Ascending aorta (tissue), 2 donors: Measurements from ENCODE around the gene CD36. TPM values are rescaled to one million over a fixed set of nuclear protein-coding genes. Genes with fewer than 3 reads are reported as not detected.
"Not testable (repeated sequence)": the region's sequence is repeated elsewhere in the genome, so short reads cannot be mapped to it uniquely, and the experiment has no call there.

Source experiments
- DNase-seq, 2 donors: peaks; one replicate each; pipeline ENCODE4 v3.0.0-alpha.2; 2019; ENCODE audit warnings: low spot score in 2 of 2
- H3K27ac ChIP-seq, 2 donors: fragments of 200-600 bp; sonication (generic); one replicate each; pipeline ENCODE4 v1.5.1; 2016 to 2017; ENCODE audit warnings: mild to moderate bottlenecking in 1 of 2
- H3K27me3 ChIP-seq: fragments of 200-600 bp; sonication (generic); one replicate; pipeline ENCODE4 v1.5.1; 2017
- H3K36me3 ChIP-seq, 2 donors: fragments of 200-600 bp; sonication (generic); one replicate each; pipeline ENCODE4 v1.5.1; 2016
- H3K4me1 ChIP-seq, 2 donors: fragments of 200-600 bp; sonication (generic); one replicate each; pipeline ENCODE4 v1.5.1; 2016 to 2017; ENCODE audit warnings: mild to moderate bottlenecking in 1 of 2
- H3K4me3 ChIP-seq, 2 donors: fragments of 200-600 bp; sonication (generic); one replicate each; pipeline ENCODE4 v1.5.1; 2016 to 2017; ENCODE audit warnings: mild to moderate bottlenecking in 1 of 2
- H3K9me3 ChIP-seq, 2 donors: fragments of 200-600 bp; sonication (generic); one replicate each; pipeline ENCODE4 v1.5.1; 2016
- intact Hi-C: fragments of 100-400 bp; cut with DNase I; formaldehyde crosslinking; loops from one replicate; pipeline ENCODE4 v1.15.1; 2023
- total RNA-seq: library from RNA; depleted of rRNA; stranded (reverse); fragments of >200 nt; gene quantifications from one replicate; pipeline ENCODE4 v1.1.0, GENCODE V29; 2016
- TF ChIP-seq, protein P1 (sequence below), 3 experiments: fragments of 200-600 bp in 2 of 3; fragments of 450-650 bp in 1 of 3; sonication (generic) in 2 of 3; IDR thresholded peaks; one replicate each; pipeline ENCODE4 v1.5.1; 2016 to 2019; ENCODE audit warnings: antibody characterized with exemption in 3 of 3, mild to moderate bottlenecking in 1 of 3, moderate library complexity in 1 of 3

The CD36 gene
- total RNA-seq, 1 donor from 2014 or later: 302 TPM

DNA sequence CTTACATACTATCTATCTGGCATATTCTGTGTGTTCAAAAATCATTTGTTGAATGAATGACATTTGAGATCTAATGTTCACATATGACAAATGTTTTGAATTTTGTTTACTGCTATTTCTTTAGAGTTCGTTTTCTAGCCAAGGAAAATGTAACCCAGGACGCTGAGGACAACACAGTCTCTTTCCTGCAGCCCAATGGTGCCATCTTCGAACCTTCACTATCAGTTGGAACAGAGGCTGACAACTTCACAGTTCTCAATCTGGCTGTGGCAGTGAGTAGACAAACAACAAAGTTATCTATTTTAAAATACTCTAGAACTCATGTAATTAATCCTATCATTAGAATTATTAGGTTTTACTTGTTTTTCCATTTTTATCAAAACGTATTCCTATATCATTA lies 22.5 kb downstream of the CD36 start:
- DNase-seq: no peak
- no peaks in the 10 kb centered on the region for H3K4me1 ChIP-seq
- intact Hi-C loops: no loop called here
- no peaks in the 10 kb centered on the region for H3K9me3 ChIP-seq
- TF ChIP-seq, protein P1, sequence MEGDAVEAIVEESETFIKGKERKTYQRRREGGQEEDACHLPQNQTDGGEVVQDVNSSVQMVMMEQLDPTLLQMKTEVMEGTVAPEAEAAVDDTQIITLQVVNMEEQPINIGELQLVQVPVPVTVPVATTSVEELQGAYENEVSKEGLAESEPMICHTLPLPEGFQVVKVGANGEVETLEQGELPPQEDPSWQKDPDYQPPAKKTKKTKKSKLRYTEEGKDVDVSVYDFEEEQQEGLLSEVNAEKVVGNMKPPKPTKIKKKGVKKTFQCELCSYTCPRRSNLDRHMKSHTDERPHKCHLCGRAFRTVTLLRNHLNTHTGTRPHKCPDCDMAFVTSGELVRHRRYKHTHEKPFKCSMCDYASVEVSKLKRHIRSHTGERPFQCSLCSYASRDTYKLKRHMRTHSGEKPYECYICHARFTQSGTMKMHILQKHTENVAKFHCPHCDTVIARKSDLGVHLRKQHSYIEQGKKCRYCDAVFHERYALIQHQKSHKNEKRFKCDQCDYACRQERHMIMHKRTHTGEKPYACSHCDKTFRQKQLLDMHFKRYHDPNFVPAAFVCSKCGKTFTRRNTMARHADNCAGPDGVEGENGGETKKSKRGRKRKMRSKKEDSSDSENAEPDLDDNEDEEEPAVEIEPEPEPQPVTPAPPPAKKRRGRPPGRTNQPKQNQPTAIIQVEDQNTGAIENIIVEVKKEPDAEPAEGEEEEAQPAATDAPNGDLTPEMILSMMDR (IDR thresholded peaks at IDR 0.05): no peak
- H3K27me3 ChIP-seq: no peaks in the 10 kb centered on the region
- no peak overlapping the region for H3K27ac ChIP-seq
- no peak overlapping the region for H3K4me3 ChIP-seq
- no peaks in the 10 kb centered on the region for H3K36me3 ChIP-seq

DNA sequence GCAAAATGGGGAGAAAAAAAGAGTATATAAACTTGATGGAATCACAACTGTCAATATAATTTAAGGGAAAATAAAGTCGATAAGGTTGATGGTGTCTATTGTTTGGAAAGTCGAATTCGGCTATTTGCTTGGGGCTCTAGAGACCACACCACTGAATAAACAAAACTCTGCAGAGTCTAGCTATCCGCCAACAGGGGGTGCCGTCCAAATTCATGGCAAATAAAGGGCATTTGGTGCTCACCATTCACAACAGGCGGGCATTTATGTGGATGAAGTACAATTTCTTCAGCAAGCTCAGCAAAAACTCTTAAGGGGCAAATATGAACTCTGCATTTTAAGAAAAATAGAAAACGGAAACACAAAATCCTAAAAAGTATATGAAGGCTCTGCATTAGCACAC lies 23.3 kb downstream of the CD36 start:
- DNase-seq: no peak
- Histone ChIP-seq H3K27ac (no peak overlapping the region), H3K4me1 (no peaks in the 10 kb centered on the region), H3K9me3 (no peaks in the 10 kb centered on the region), H3K4me3 (no peak overlapping the region), H3K27me3 (no peaks in the 10 kb centered on the region), H3K36me3 (no peaks in the 10 kb centered on the region)
- TF ChIP-seq, protein P1 (IDR thresholded peaks at IDR 0.05): no peak
- intact Hi-C loops: no loop called here

DNA sequence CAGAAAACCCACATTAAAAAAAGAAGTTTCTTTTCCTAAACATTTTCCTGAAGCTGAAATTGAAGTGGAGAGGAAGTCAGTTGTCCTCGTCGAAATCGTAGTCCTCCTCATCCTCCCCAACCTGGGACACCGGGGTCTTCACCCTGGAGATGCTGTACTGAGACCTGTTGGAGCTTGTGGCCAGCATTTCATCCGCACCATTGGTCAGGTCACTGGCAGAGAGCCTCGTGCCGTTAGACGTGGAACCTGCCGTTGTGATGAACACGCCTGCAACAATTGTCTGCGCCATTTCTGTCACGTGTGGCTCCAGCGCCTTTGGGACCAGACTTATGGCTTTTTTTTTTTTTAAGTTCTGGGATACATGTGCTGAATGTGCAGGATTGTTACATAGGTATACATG lies 23.8 kb downstream of the CD36 start:
- no peak for DNase-seq
- Histone ChIP-seq H3K27ac (no peak overlapping the region), H3K4me1 (no peaks in the 10 kb centered on the region), H3K4me3 (no peak overlapping the region), H3K36me3 (no peaks in the 10 kb centered on the region), H3K9me3 (no peaks in the 10 kb centered on the region), H3K27me3 (no peaks in the 10 kb centered on the region)
- TF ChIP-seq, protein P1 (IDR thresholded peaks at IDR 0.05): no peak
- intact Hi-C loops: no loop called here

DNA sequence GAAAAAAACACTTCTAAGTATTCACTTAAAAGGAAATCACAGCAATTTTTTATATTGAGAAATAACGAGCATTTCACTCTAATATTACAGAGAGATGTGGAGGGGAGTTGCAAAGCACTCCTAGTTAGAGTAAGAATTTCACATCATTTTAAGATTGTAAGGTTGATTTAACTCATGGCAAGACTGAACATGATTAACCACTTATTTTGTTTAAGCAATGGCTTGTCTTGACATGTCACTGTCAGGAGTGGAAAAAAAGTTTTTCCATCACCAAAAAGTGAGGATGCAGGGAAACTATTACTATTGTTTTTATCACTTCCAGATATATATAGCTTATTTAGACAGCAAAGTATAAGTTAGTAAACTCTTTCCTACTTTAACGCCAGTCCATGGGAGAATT lies 27.1 kb downstream of the CD36 start:
- DNase-seq: no peak
- TF ChIP-seq, protein P1 (IDR thresholded peaks at IDR 0.05): no peak
- Histone ChIP-seq H3K36me3 (no peaks in the 10 kb centered on the region), H3K27me3 (no peaks in the 10 kb centered on the region), H3K27ac (no peak overlapping the region), H3K4me3 (no peak overlapping the region), H3K4me1 (no peaks in the 10 kb centered on the region), H3K9me3 (no peaks in the 10 kb centered on the region)
- intact Hi-C loops: no loop called here

DNA sequence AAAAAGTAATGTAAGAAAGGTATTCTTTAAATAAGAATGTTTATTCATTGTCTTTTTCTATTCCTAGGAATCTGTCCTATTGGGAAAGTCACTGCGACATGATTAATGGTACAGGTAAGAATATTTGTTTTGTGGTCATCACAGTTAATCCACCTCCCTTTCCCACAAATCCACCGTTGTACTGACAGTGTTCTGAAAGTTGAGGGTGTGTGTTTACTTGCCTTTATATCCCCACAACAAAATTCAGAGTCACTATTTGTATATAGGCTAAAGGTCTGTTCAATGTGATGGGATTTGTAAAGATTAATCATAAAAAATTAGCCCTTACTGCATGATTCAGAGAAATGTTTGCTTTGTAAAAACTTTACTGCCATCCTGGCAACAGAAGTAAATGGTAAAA lies 27.9 kb downstream of the CD36 start:
- no peaks in the 10 kb centered on the region for H3K4me1 ChIP-seq
- H3K27me3 ChIP-seq: no peaks in the 10 kb centered on the region
- no peaks in the 10 kb centered on the region for H3K9me3 ChIP-seq
- no peaks in the 10 kb centered on the region for H3K36me3 ChIP-seq
- intact Hi-C loops: no loop called here
- H3K4me3 ChIP-seq: no peak overlapping the region
- TF ChIP-seq, protein P1 (IDR thresholded peaks at IDR 0.05): no peak
- H3K27ac ChIP-seq: no peak overlapping the region
- no peak for DNase-seq

DNA sequence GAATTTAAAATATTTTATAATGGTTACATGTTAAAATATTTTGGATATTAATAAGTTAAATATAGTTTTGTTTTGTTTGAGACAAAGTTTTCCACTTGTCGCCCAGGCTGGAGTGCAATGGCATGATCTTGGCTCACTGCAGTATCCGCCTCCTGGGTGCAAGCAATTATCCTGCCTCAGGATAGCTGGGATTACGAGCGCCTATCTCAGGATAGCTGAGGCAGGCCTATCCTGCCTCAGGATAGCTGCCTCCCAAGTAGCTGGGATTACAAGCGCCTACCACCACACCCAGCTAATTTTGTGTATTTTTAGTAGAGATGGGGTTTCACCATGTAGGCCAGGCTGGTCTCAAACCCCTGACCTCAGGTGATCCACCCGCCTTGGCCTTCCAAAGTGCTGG lies 30.9 kb downstream of the CD36 start:
- DNase-seq, H3K9me3 ChIP-seq, H3K4me3 ChIP-seq, H3K27ac ChIP-seq, H3K4me1 ChIP-seq, H3K36me3 ChIP-seq, H3K27me3 ChIP-seq, intact Hi-C loops: not testable (repeated sequence)
